ENCODE measurements around the gene TNNT1.

- TF ChIP-seq POLR2A (IDR thresholded peaks at IDR 0.05): no peak
- TF ChIP-seq, protein P1, sequence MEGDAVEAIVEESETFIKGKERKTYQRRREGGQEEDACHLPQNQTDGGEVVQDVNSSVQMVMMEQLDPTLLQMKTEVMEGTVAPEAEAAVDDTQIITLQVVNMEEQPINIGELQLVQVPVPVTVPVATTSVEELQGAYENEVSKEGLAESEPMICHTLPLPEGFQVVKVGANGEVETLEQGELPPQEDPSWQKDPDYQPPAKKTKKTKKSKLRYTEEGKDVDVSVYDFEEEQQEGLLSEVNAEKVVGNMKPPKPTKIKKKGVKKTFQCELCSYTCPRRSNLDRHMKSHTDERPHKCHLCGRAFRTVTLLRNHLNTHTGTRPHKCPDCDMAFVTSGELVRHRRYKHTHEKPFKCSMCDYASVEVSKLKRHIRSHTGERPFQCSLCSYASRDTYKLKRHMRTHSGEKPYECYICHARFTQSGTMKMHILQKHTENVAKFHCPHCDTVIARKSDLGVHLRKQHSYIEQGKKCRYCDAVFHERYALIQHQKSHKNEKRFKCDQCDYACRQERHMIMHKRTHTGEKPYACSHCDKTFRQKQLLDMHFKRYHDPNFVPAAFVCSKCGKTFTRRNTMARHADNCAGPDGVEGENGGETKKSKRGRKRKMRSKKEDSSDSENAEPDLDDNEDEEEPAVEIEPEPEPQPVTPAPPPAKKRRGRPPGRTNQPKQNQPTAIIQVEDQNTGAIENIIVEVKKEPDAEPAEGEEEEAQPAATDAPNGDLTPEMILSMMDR (IDR thresholded peaks at IDR 0.05): no peak
Measured at GRCh38 chr19:55106591-55106990, 42.4 kb downstream of the TNNT1 start.
